Fibroblast of gingiva (primary cell): ENCODE results near the gene LAMTOR4.
"Not testable (repeated sequence)": the region's sequence is repeated elsewhere in the genome, so short reads cannot be mapped to it uniquely, and the experiment has no call there.

Experiments used
- DNase-seq: peaks from one replicate; pipeline ENCODE4 v3.0.0-alpha.2; 2011; ENCODE audit warnings: low read depth

LAMTOR4 gene

DNA sequence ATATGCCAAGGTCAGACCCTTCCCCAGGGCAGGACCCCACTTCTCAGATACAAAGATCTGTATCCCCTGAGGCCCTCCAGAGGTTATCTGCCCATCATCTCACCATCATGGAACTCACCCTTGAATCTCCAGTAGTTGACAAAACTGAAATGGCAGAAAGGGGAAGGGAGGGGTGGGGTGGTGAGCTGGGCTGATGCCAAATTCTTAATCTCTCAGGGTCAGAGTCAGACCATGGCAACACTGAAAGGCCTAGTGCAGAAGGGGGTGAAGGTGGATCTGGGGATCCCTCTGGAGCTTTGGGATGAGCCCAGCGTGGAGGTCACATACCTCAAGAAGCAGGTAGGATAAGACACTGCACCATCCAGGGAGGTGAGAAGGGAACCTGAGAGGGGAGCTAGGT is 26.1 kb upstream of the LAMTOR4 start:
- no peak for DNase-seq

- no peak for DNase-seq
Measured at GRCh38 chr7:100124301-100125230, 24.2 kb upstream of the LAMTOR4 start.

DNA sequence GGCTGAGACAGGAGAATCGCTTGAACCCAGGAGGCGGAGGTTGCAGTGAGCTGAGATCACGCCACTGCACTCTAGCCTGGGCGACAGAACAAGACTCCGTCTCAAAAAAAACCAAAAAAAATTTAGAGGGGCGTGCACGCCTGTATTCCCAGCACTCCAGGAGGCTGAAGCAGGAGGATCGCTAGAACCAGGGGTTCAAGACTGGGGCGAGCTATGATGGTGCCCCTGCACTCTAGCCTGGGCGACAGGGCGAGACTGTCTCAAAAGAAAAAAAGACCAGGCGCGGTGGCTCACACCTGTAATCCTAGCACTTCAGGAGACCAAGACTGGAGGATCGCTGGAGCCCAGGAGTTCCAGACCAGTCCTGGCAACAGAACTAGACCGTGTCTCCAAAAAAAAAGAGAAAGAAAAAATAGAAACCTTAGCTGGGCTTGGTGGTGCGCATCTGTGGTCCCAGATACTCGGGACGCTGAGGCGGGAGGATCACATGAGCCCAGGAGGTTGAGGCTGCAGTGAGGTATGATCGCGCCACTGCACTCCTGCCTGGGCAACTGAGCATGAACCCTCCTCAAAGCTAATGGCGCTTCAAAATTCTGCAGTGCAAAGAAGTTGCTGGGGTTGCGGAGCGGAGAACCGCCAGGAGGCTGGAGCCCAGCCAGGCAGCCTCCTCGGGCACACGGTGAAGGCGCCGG is 22.3 kb upstream of the LAMTOR4 start:
- DNase-seq, result no peak

GRCh38 chr7:100126931-100127865 is 21.5 kb upstream of the LAMTOR4 start, which contains the start of gene MBLAC1:
TSS of gene MBLAC1 (plus strand) at chr7:100126967. CDS start at chr7:100127396, 429 bp downstream.
- peak; percentile 93 for DNase-seq

- DNase-seq, result no peak
Measured at GRCh38 chr7:100127866-100128636, 20.7 kb upstream of the LAMTOR4 start.

DNA sequence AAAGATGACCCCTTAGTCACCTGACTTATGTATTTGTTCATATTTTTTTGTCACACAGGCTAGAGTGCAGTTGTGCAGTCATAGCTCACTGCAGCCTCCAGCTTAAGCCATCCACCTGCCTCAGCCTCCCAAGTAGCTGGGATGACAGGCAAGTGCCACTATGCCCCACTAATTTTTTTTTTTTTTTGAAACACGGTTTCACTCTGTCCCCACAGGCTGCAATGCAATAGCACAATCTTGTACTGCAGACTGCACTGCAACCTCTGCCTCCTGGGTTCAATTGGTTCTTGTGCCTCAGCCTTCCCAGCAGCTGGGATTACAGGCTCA is 20.1 kb upstream of the LAMTOR4 start:
- DNase-seq, result no peak

- DNase-seq, result not testable (repeated sequence)
Measured at GRCh38 chr7:100130220-100130607, 18.5 kb upstream of the LAMTOR4 start.

- peak; percentile 18 for DNase-seq
Measured at GRCh38 chr7:100130608-100131453, 17.9 kb upstream of the LAMTOR4 start.

DNA sequence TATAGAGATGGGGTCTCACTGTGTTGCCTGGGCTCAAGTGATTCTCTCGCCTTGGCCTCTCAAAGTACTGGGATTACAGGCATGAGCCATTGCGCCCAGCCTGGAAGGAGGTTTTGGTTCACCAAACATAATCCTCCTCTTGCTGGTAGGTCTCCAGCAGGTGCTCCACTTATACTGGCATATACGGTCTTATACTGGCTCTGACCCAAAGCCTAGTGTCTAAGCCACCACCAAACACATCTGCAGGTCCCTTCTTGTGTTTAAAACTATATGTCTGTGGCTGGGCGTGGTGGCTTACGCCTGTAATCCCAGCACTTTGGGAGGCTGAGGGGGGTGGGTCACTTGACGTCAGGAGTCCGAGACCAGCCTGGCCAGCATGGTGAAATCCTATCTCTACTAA is 16.6 kb upstream of the LAMTOR4 start:
- DNase-seq, result no peak

DNA sequence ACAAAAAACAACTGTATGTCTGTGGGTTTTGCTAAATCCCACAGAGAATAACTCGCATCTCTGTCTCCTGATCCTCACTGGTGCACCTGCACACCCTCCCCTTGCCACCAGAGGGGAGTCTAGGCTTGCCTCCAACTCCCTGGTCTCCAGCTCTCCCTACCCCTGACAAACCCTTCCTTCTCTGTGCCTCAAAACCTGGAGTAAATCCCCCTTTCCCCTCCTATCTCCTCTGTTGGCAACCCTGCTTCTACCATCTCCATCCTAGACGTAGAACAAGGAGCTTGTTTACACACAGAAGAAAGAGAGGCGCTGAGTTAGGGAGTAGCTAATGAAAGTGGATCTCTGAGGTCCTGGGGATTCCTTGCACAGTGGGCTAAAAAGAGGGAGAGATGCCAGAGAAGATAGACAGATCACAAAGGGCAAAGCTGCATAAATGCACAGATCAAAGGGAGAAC is 16.0 kb upstream of the LAMTOR4 start:
- DNase-seq, result peak; percentile 44

DNA sequence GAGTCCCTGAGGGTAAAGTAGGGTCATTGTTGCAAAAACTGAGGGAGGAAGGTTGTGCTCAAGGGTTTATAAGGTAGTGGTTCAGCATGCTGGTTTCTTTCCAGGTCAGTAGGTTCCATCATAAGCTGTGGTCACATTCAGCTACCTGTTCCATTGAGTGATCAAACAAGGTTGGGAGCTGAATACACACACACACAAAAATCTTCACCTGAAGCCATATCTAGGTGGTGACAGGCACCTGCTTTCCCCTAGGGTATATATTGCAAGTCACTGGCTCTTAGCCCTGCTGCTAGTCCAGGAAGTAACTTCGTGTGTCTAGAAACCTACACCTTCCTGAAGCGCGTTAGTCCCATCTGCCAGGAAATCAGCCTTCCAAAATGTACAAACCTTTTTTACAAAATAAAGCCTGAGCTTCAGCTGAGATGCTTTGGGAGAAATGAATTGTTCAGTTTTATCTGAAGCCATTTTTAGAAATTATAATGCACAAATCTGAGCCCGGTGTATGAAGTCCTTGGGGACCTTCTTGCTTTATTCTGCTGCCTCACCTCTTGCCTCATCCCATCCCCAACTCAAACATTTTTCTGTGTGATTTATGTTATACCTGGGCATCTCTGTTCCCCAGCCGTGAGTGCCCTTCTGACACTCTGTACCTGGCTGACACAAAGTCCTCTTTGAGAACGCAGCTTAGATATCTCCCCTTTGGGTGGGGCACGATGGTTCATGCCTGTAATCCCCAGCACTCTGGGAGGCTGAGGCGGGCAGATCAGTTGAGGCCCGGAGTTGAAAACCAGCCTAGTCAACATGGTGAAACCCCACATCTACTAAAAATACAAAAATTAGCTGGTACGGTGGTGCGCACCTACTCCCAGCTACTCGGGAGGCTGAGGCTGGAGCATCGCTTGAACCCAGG is 10.6 kb upstream of the LAMTOR4 start:
- no peak for DNase-seq

- no peak for DNase-seq
Measured at GRCh38 chr7:100141555-100141949, 7.2 kb upstream of the LAMTOR4 start.

- no peak for DNase-seq
Measured at GRCh38 chr7:100142461-100142860, 6.3 kb upstream of the LAMTOR4 start.

- peak; percentile 41 for DNase-seq
Measured at GRCh38 chr7:100146350-100146749, 2.4 kb upstream of the LAMTOR4 start.

DNA sequence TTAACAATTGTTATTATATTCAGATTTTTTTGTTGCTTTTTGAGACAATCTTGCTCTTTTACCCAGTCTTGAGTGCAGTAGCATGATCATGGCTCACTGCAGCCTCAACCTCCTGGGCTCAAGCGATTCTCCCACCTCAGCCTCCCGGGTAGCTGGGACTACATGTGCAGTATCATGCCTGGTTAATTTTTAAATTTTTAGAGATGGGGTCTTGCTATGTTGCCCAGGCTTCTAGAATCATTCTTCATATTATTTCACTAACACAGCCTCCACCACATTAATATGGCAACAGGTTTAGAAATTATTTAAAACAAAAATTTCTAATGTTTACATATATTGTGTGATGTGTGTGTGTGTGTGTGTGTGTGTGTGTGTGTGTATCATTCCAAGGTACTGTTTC is 1.4 kb upstream of the LAMTOR4 start:
- no peak for DNase-seq

- no peak for DNase-seq
Measured at GRCh38 chr7:100148225-100148558, 526 bp upstream of the LAMTOR4 start.

- no peak for DNase-seq
Measured at GRCh38 chr7:100152404-100152803, 3.7 kb downstream of the LAMTOR4 start.

DNA sequence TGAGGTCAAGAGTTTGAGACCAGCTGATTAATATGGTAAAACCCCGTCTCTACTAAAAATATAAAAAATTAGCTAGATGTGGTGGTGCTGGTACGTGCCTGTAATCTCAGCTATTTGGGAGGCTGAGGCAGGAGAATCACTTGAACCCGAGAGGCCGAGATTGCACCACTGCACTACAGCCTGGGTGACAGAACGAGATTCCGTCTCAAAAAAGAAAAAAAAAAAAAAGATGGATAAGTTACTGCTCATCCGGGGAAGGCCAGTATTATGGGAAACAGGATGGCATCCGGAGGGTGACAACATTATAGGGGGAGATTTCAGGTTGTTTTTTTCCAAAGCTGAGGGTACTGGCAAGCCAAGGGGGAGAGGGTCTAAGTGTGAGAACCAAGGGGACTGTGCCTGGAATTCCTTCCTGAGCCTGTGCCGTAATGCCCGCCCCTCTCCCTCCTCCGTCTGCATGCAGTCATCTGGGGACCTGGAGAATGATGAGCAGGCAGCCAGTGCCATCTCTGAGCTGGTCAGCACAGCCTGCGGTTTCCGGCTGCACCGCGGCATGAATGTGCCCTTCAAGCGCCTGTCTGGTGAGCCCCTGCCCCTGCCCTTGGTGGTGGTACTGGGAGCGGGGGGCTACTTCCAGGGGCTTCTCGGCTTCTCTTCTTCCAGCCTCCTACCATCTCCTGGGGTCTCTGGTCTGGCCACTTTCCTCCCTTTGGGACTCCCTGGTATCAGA is 4.4 kb downstream of the LAMTOR4 start:
- DNase-seq, result no peak
